Duodenal mucosa (tissue), 2 donors: ENCODE results near the gene SUPT3H.

Experiments
- H3K27ac ChIP-seq: one replicate; pipeline ENCODE4 v1.7.0; 2013; ENCODE audit warnings: low read depth, low read length
- H3K27me3 ChIP-seq, 2 donors: one replicate each; pipeline ENCODE4 v1.7.0; 2013; ENCODE audit warnings: low read length in 2 of 2, control low read depth in 1 of 2; ENCODE audit not compliant: insufficient read depth in 2 of 2, control insufficient read depth in 1 of 2
- H3K36me3 ChIP-seq, 2 donors: one replicate each; pipeline ENCODE4 v1.7.0; 2013; ENCODE audit warnings: low read length in 2 of 2, control low read depth in 1 of 2; ENCODE audit not compliant: insufficient read depth in 2 of 2, control insufficient read depth in 1 of 2
- H3K4me1 ChIP-seq, 2 donors: one replicate each; pipeline ENCODE4 v1.7.0; 2013; ENCODE audit warnings: low read length in 2 of 2, control low read depth in 1 of 2; ENCODE audit not compliant: insufficient read depth in 2 of 2, control insufficient read depth in 1 of 2
- H3K4me3 ChIP-seq, 2 donors: one replicate each; pipeline ENCODE4 v1.7.0; 2013; ENCODE audit warnings: low read length in 2 of 2, low read depth in 1 of 2
- H3K9ac ChIP-seq, 2 donors: one replicate each; pipeline ENCODE4 v1.7.0; 2013; ENCODE audit warnings: low read length in 2 of 2, low read depth in 1 of 2
- H3K9me3 ChIP-seq, 2 donors: one replicate each; pipeline ENCODE4 v1.7.0; 2013; ENCODE audit warnings: low read length in 2 of 2, control low read depth in 1 of 2; ENCODE audit not compliant: control insufficient read depth in 1 of 2

The SUPT3H gene

GRCh38 chr6:45082091-45082490 lies 295.6 kb downstream of the SUPT3H start:
- Histone ChIP-seq H3K9me3 (peaks cover 0 to 9% of the 10 kb centered on the region in 2 donors), H3K4me1 (no peaks in the 10 kb centered on the region), H3K27me3 (no peaks in the 10 kb centered on the region), H3K27ac (no peak overlapping the region), H3K36me3 (no peaks in the 10 kb centered on the region), H3K9ac (no peak overlapping the region), H3K4me3 (no peak overlapping the region)

- no peaks in the 10 kb centered on the region for H3K4me1 ChIP-seq
Observed at GRCh38 chr6:45081634-45082033, 296.1 kb downstream of the SUPT3H start.

GRCh38 chr6:45078432-45078831 lies 299.3 kb downstream of the SUPT3H start:
- Histone ChIP-seq H3K4me3 (no peak overlapping the region), H3K27ac (no peak overlapping the region), H3K36me3 (no peaks in the 10 kb centered on the region), H3K9ac (no peak overlapping the region), H3K4me1 (peaks cover 0 to 4% of the 10 kb centered on the region in 2 donors), H3K9me3 (peaks cover 0 to 9% of the 10 kb centered on the region in 2 donors), H3K27me3 (no peaks in the 10 kb centered on the region)

More at GRCh38 chr6:45081634-45082033, 296.1 kb downstream of the SUPT3H start:
- Histone ChIP-seq H3K9me3 (peaks cover 0 to 9% of the 10 kb centered on the region in 2 donors), H3K4me3 (no peak overlapping the region), H3K27me3 (no peaks in the 10 kb centered on the region), H3K9ac (no peak overlapping the region), H3K36me3 (no peaks in the 10 kb centered on the region), H3K27ac (no peak overlapping the region)

GRCh38 chr6:45076217-45076930 lies 301.4 kb downstream of the SUPT3H start:
- Histone ChIP-seq H3K36me3 (no peaks in the 10 kb centered on the region), H3K4me3 (no peak overlapping the region), H3K27me3 (no peaks in the 10 kb centered on the region), H3K9ac (no peak overlapping the region), H3K27ac (no peak overlapping the region), H3K9me3 (peaks cover 0 to 9% of the 10 kb centered on the region in 2 donors), H3K4me1 (peaks cover 0 to 4% of the 10 kb centered on the region in 2 donors)

- Histone ChIP-seq H3K4me3 (no peak overlapping the region), H3K27ac (no peak overlapping the region), H3K27me3 (no peaks in the 10 kb centered on the region), H3K9ac (no peak overlapping the region), H3K9me3 (peaks cover 0 to 9% of the 10 kb centered on the region in 2 donors), H3K36me3 (no peaks in the 10 kb centered on the region), H3K4me1 (peaks cover 0 to 4% of the 10 kb centered on the region in 2 donors)
Observed at GRCh38 chr6:45075246-45075645, 302.5 kb downstream of the SUPT3H start.

GRCh38 chr6:45074439-45074838 lies 303.3 kb downstream of the SUPT3H start:
- Histone ChIP-seq H3K4me1 (peaks cover 0 to 4% of the 10 kb centered on the region in 2 donors), H3K36me3 (no peaks in the 10 kb centered on the region), H3K9me3 (peaks cover 0 to 9% of the 10 kb centered on the region in 2 donors), H3K27me3 (no peaks in the 10 kb centered on the region), H3K27ac (no peak overlapping the region), H3K4me3 (no peak overlapping the region), H3K9ac (no peak overlapping the region)

- Histone ChIP-seq H3K9me3 (peaks cover 0 to 6% of the 10 kb centered on the region in 2 donors), H3K4me3 (no peak overlapping the region), H3K9ac (no peak overlapping the region), H3K27ac (no peak overlapping the region), H3K36me3 (no peaks in the 10 kb centered on the region), H3K27me3 (no peaks in the 10 kb centered on the region), H3K4me1 (peaks cover 0 to 4% of the 10 kb centered on the region in 2 donors)
Observed at GRCh38 chr6:45073771-45074170, 304.0 kb downstream of the SUPT3H start.

- Histone ChIP-seq H3K4me1 (peaks cover 0 to 4% of the 10 kb centered on the region in 2 donors), H3K36me3 (no peaks in the 10 kb centered on the region), H3K4me3 (no peak overlapping the region), H3K27me3 (no peaks in the 10 kb centered on the region), H3K9me3 (no peaks in the 10 kb centered on the region), H3K27ac (no peak overlapping the region), H3K9ac (no peak overlapping the region)
Observed at GRCh38 chr6:45072673-45073072, 305.1 kb downstream of the SUPT3H start.

- Histone ChIP-seq H3K27ac (no peak overlapping the region), H3K27me3 (no peaks in the 10 kb centered on the region), H3K9me3 (no peaks in the 10 kb centered on the region), H3K36me3 (no peaks in the 10 kb centered on the region), H3K4me3 (no peak overlapping the region), H3K4me1 (peaks cover 0 to 4% of the 10 kb centered on the region in 2 donors), H3K9ac (no peak overlapping the region)
Observed at GRCh38 chr6:45072016-45072415, 305.7 kb downstream of the SUPT3H start.

GRCh38 chr6:45069091-45069490 lies 308.6 kb downstream of the SUPT3H start:
- Histone ChIP-seq H3K4me1 (no peaks in the 10 kb centered on the region), H3K4me3 (no peak overlapping the region), H3K36me3 (no peaks in the 10 kb centered on the region), H3K27me3 (no peaks in the 10 kb centered on the region), H3K27ac (no peak overlapping the region), H3K9me3 (no peaks in the 10 kb centered on the region), H3K9ac (no peak overlapping the region)
